ES-I3 (cell line): ENCODE measurements around the gene NDOR1.
A peak's percentile ranks its signal among the peaks of the same experiment; 100 is the strongest.

Experiments used
- H3K36me3 ChIP-seq: 2 replicates; pipeline ENCODE4 v1.6.1; 2013; ENCODE audit warnings: mild to moderate bottlenecking, low read length, control low read depth, moderate library complexity; ENCODE audit not compliant: insufficient read depth
- H3K4me1 ChIP-seq: 2 replicates; pipeline ENCODE4 v1.6.1; 2013; ENCODE audit warnings: mild to moderate bottlenecking, control low read depth, low read length; ENCODE audit not compliant: insufficient read depth
- H3K9ac ChIP-seq: 2 replicates; pipeline ENCODE4 v1.6.1; 2013; ENCODE audit warnings: low read depth, mild to moderate bottlenecking, low read length, moderate library complexity
- H3K9me3 ChIP-seq: 2 replicates; pipeline ENCODE4 v1.6.1; 2013; ENCODE audit warnings: mild to moderate bottlenecking, low read length, moderate library complexity; ENCODE audit not compliant: control insufficient read depth, insufficient read depth

NDOR1 gene

GRCh38 chr9:137213160-137214060 lies 7.9 kb downstream of the NDOR1 start:
- H3K9ac ChIP-seq: no peak overlapping the region
- H3K4me1 ChIP-seq: no peaks in the 10 kb centered on the region
- no peaks in the 10 kb centered on the region for H3K36me3 ChIP-seq
- no peaks in the 10 kb centered on the region for H3K9me3 ChIP-seq

- Histone ChIP-seq H3K9me3 (no peaks in the 10 kb centered on the region), H3K36me3 (no peaks in the 10 kb centered on the region), H3K4me1 (no peaks in the 10 kb centered on the region; the same call in 1 of the 2 replicates), H3K9ac (no peak overlapping the region)
Observed at GRCh38 chr9:137214620-137215019, 9.1 kb downstream of the NDOR1 start.

GRCh38 chr9:137215196-137215986 lies 9.9 kb downstream of the NDOR1 start:
- no peaks in the 10 kb centered on the region; the same call in 1 of the 2 replicates for H3K4me1 ChIP-seq
- no peaks in the 10 kb centered on the region for H3K36me3 ChIP-seq
- H3K9me3 ChIP-seq: no peaks in the 10 kb centered on the region
- H3K9ac ChIP-seq: no peak overlapping the region

- Histone ChIP-seq H3K9me3 (no peaks in the 10 kb centered on the region), H3K9ac (no peak overlapping the region), H3K36me3 (no peaks in the 10 kb centered on the region), H3K4me1 (no peaks in the 10 kb centered on the region; the same call in 1 of the 2 replicates)
Observed at GRCh38 chr9:137216188-137216965, 10.9 kb downstream of the NDOR1 start.

GRCh38 chr9:137217276-137218211 lies 12.0 kb downstream of the NDOR1 start:
- H3K4me1 ChIP-seq: no peaks in the 10 kb centered on the region; the same call in 1 of the 2 replicates
- peak overlapping the region; percentile 28; the same call in 1 of the 2 replicates for H3K9ac ChIP-seq
- H3K36me3 ChIP-seq: no peaks in the 10 kb centered on the region
- no peaks in the 10 kb centered on the region for H3K9me3 ChIP-seq

GRCh38 chr9:137218212-137218753 lies 12.8 kb downstream of the NDOR1 start:
- no peaks in the 10 kb centered on the region for H3K36me3 ChIP-seq
- no peaks in the 10 kb centered on the region for H3K9me3 ChIP-seq
- H3K4me1 ChIP-seq: no peaks in the 10 kb centered on the region; the same call in 1 of the 2 replicates
- no peak overlapping the region for H3K9ac ChIP-seq

- no peaks in the 10 kb centered on the region for H3K9me3 ChIP-seq
- no peaks in the 10 kb centered on the region for H3K36me3 ChIP-seq
- H3K9ac ChIP-seq: no peak overlapping the region
Observed at GRCh38 chr9:137218754-137219271, 13.3 kb downstream of the NDOR1 start.

GRCh38 chr9:137219757-137220316 lies 14.3 kb downstream of the NDOR1 start:
- H3K36me3 ChIP-seq: no peaks in the 10 kb centered on the region
- no peaks in the 10 kb centered on the region for H3K9me3 ChIP-seq
- H3K4me1 ChIP-seq: no peaks in the 10 kb centered on the region; the same call in 1 of the 2 replicates
- no peak overlapping the region for H3K9ac ChIP-seq

More at GRCh38 chr9:137218754-137219271, 13.3 kb downstream of the NDOR1 start:
- H3K4me1 ChIP-seq: no peaks in the 10 kb centered on the region; the same call in 1 of the 2 replicates

GRCh38 chr9:137220317-137221094 lies 15.0 kb downstream of the NDOR1 start:
- Histone ChIP-seq H3K36me3 (no peaks in the 10 kb centered on the region), H3K9ac (no peak overlapping the region), H3K4me1 (no peaks in the 10 kb centered on the region; the same call in 1 of the 2 replicates), H3K9me3 (no peaks in the 10 kb centered on the region)

- Histone ChIP-seq H3K36me3 (no peaks in the 10 kb centered on the region), H3K9me3 (no peaks in the 10 kb centered on the region), H3K9ac (peak overlapping the region; percentile 33; the same call in 1 of the 2 replicates), H3K4me1 (no peaks in the 10 kb centered on the region; the same call in 1 of the 2 replicates)
Observed at GRCh38 chr9:137221095-137221505, 15.6 kb downstream of the NDOR1 start.

- peak overlapping the region; percentile 33; the same call in 1 of the 2 replicates for H3K9ac ChIP-seq
- no peaks in the 10 kb centered on the region; the same call in 1 of the 2 replicates for H3K4me1 ChIP-seq
- no peaks in the 10 kb centered on the region for H3K9me3 ChIP-seq
- no peaks in the 10 kb centered on the region for H3K36me3 ChIP-seq
Observed at GRCh38 chr9:137221506-137222111, 16.1 kb downstream of the NDOR1 start.
